MM.1S (cell line): ENCODE results near the gene NAPG.
"Not testable (repeated sequence)": the region's sequence is repeated elsewhere in the genome, so short reads cannot be mapped to it uniquely, and the experiment has no call there.

Experiments
- DNase-seq: peaks from one replicate; pipeline ENCODE4 v3.0.0-alpha.2; 2015
- H2AFZ ChIP-seq: fragments of 300-600 bp; sonication (generic); 2 replicates; pipeline ENCODE4 v1.6.0; 2016; ENCODE audit warnings: antibody characterized with exemption, low read length
- H3F3A ChIP-seq: fragments of 300-600 bp; sonication (generic); 2 replicates; pipeline ENCODE4 v1.6.1; 2016; ENCODE audit warnings: mild to moderate bottlenecking, antibody characterized with exemption, low read length, moderate library complexity, mixed read lengths; ENCODE audit not compliant: insufficient read depth
- H3K27ac ChIP-seq: fragments of 300-600 bp; sonication (generic); 2 replicates; pipeline ENCODE4 v1.5.1; 2016; ENCODE audit warnings: mild to moderate bottlenecking, low read length
- H3K27me3 ChIP-seq: fragments of 300-600 bp; sonication (generic); replicated peaks from 2 replicates; pipeline ENCODE4 v1.6.0; 2016; ENCODE audit warnings: low read length; ENCODE audit not compliant: insufficient read depth
- H3K36me3 ChIP-seq: fragments of 300-600 bp; sonication (generic); replicated peaks from 2 replicates; pipeline ENCODE4 v1.6.1; 2016; ENCODE audit warnings: mild to moderate bottlenecking, low read length, mixed read lengths; ENCODE audit not compliant: insufficient read depth
- H3K4me1 ChIP-seq: fragments of 300-600 bp; sonication (generic); 2 replicates; pipeline ENCODE4 v1.6.1; 2016; ENCODE audit warnings: low read length, mixed read lengths
- H3K4me2 ChIP-seq: fragments of 300-600 bp; sonication (generic); 2 replicates; pipeline ENCODE4 v1.6.0; 2016; ENCODE audit warnings: low read depth, low read length
- H3K4me3 ChIP-seq: fragments of 300-600 bp; sonication (generic); 2 replicates; pipeline ENCODE4 v1.5.1; 2016; ENCODE audit warnings: low read length, mixed read lengths
- H3K79me2 ChIP-seq: fragments of 300-600 bp; sonication (generic); 2 replicates; pipeline ENCODE4 v1.6.1; 2016; ENCODE audit warnings: mixed run types, low read length, mixed read lengths
- H3K9ac ChIP-seq: fragments of 300-600 bp; sonication (generic); 2 replicates; pipeline ENCODE4 v1.6.1; 2016; ENCODE audit warnings: low read length, mixed read lengths
- H3K9me2 ChIP-seq: fragments of 300-600 bp; sonication (generic); replicated peaks from 2 replicates; pipeline ENCODE4 v1.6.1; 2016; ENCODE audit warnings: mild to moderate bottlenecking, low read length, mixed read lengths; ENCODE audit not compliant: insufficient read depth
- H3K9me3 ChIP-seq: fragments of 300-600 bp; sonication (generic); replicated peaks from 2 replicates; pipeline ENCODE4 v1.6.1; 2016; ENCODE audit warnings: mild to moderate bottlenecking, low read length, mixed read lengths; ENCODE audit not compliant: insufficient read depth
- H4K20me1 ChIP-seq: fragments of 300-600 bp; sonication (generic); 2 replicates; pipeline ENCODE4 v1.6.1; 2016; ENCODE audit warnings: mild to moderate bottlenecking, low read length, moderate library complexity, mixed read lengths; ENCODE audit not compliant: insufficient read depth
- EZH2 ChIP-seq: fragments of 300-600 bp; sonication (generic); optimal IDR thresholded peaks from 2 replicates; pipeline ENCODE3; 2017; ENCODE audit warnings: low read depth, mild to moderate bottlenecking, antibody characterized with exemption, low read length, mixed read lengths
- EZH2phosphoT487 ChIP-seq: fragments of 300-600 bp; sonication (generic); IDR thresholded peaks from 2 replicates; pipeline ENCODE4 v1.6.1; 2018; ENCODE audit warnings: antibody characterized with exemption, low read length
- TF ChIP-seq, protein P1 (sequence below): fragments of 300-600 bp; sonication (generic); IDR thresholded peaks from 2 replicates; pipeline ENCODE4 v1.5.1; 2016; ENCODE audit warnings: antibody characterized with exemption, low read length, mixed read lengths

NAPG gene

DNA sequence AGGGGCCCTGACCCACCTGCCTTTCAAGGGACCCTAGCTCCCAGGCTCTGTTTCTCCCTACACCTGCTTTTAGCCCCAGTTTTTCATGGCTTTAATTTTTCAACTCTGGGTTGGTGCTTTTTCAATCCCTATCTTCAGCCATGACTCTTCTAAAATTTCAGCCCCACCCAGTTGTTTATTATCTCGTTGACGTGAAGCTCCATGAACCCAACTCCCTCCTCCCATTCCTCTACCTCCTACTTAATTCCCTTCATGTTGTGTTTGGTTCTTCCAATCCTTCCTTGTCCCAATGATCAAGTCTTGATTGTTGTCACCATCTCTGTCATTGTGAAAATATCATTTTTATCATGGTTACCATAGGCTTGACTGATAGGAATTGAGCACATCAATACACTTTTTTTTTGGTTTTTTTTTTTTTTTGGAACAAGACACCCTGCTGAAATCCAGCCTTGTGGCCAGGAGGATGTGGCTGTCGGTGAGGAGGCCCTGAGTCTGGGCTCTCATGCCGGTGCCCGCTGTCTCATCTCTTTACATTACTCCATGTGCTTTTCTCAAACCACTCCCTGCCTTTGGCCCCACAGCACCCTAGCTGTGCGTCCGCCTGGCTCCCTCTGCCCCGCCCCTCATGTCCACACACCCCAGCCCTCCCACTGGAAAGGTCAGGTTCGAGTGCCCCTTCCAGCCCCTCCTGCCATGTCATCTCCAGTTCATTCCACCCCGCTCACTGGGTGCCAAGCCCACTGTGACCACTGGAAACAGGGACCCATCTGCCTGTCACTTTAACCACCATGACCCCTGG lies 39.3 kb downstream of the NAPG start:
- no peak for DNase-seq
- H3K4me1 ChIP-seq, result no peaks in the 10 kb centered on the region
- no peaks in the 10 kb centered on the region for H3K36me3 ChIP-seq
- H3K27me3 ChIP-seq, result no peaks in the 10 kb centered on the region
- TF ChIP-seq EZH2phosphoT487, result no peak
- no peaks in the 10 kb centered on the region for H3F3A ChIP-seq
- H2AFZ ChIP-seq, result no peak overlapping the region
- no peaks in the 10 kb centered on the region for H3K79me2 ChIP-seq
- no peaks in the 10 kb centered on the region for H3K9me2 ChIP-seq
- H3K4me3 ChIP-seq, result no peak overlapping the region
- no peaks in the 10 kb centered on the region for H4K20me1 ChIP-seq
- H3K27ac ChIP-seq, result no peak overlapping the region
- H3K9ac ChIP-seq, result no peak overlapping the region
- no peaks in the 10 kb centered on the region for H3K9me3 ChIP-seq
- no peak overlapping the region for H3K4me2 ChIP-seq

- no peak overlapping the region for H3K4me2 ChIP-seq
- no peak overlapping the region for H3K9ac ChIP-seq
Measured at GRCh38 chr18:10565835-10566234, 40.0 kb downstream of the NAPG start.

GRCh38 chr18:10566390-10566789 lies 40.6 kb downstream of the NAPG start:
- no peak for TF ChIP-seq EZH2
- TF ChIP-seq, protein P1, sequence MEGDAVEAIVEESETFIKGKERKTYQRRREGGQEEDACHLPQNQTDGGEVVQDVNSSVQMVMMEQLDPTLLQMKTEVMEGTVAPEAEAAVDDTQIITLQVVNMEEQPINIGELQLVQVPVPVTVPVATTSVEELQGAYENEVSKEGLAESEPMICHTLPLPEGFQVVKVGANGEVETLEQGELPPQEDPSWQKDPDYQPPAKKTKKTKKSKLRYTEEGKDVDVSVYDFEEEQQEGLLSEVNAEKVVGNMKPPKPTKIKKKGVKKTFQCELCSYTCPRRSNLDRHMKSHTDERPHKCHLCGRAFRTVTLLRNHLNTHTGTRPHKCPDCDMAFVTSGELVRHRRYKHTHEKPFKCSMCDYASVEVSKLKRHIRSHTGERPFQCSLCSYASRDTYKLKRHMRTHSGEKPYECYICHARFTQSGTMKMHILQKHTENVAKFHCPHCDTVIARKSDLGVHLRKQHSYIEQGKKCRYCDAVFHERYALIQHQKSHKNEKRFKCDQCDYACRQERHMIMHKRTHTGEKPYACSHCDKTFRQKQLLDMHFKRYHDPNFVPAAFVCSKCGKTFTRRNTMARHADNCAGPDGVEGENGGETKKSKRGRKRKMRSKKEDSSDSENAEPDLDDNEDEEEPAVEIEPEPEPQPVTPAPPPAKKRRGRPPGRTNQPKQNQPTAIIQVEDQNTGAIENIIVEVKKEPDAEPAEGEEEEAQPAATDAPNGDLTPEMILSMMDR, result no peak
- TF ChIP-seq EZH2phosphoT487, result no peak

More at GRCh38 chr18:10565835-10566234, 40.0 kb downstream of the NAPG start:
- H3F3A ChIP-seq, result no peaks in the 10 kb centered on the region
- DNase-seq, result no peak
- H2AFZ ChIP-seq, result no peak overlapping the region
- H4K20me1 ChIP-seq, result no peaks in the 10 kb centered on the region
- H3K36me3 ChIP-seq, result no peaks in the 10 kb centered on the region
- no peaks in the 10 kb centered on the region for H3K27me3 ChIP-seq
- no peaks in the 10 kb centered on the region for H3K9me3 ChIP-seq
- no peaks in the 10 kb centered on the region for H3K79me2 ChIP-seq
- H3K27ac ChIP-seq, result no peak overlapping the region
- H3K4me3 ChIP-seq, result no peak overlapping the region
- TF ChIP-seq EZH2phosphoT487, result no peak
- TF ChIP-seq, protein P1, result no peak
- TF ChIP-seq EZH2, result no peak
- H3K9me2 ChIP-seq, result no peaks in the 10 kb centered on the region
- H3K4me1 ChIP-seq, result no peaks in the 10 kb centered on the region

DNA sequence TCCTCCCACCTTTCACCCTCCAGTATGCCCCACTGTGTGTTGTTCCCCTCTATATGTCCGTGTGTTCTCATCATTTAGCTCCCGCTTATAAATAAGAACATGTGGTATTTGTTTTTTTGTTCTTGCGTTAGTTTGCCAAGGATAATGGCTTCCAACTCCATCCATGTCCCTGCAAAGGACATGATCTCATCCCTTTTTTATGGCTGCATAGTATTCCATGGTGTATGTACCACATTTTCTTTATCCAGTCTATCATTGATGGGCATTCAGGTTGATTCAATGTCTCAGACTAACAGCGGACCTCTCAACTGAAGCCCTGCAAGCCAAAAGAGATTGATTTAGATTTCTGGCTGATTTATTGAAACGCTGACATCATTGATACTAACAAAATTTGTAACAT lies 44.1 kb downstream of the NAPG start:
- H3K4me2 ChIP-seq, H3K79me2 ChIP-seq, H3K27ac ChIP-seq, DNase-seq, H2AFZ ChIP-seq, H3K9me3 ChIP-seq, H3K9ac ChIP-seq, H3F3A ChIP-seq, H3K36me3 ChIP-seq, H4K20me1 ChIP-seq, H3K4me1 ChIP-seq, H3K4me3 ChIP-seq, H3K9me2 ChIP-seq, H3K27me3 ChIP-seq: not testable (repeated sequence)

More at GRCh38 chr18:10566390-10566789, 40.6 kb downstream of the NAPG start:
- H3K9me2 ChIP-seq, result no peaks in the 10 kb centered on the region
- H3K27me3 ChIP-seq, result no peaks in the 10 kb centered on the region
- no peaks in the 10 kb centered on the region for H3K9me3 ChIP-seq
- no peak overlapping the region for H2AFZ ChIP-seq
- H3K4me1 ChIP-seq, result no peaks in the 10 kb centered on the region
- no peak overlapping the region for H3K9ac ChIP-seq
- no peaks in the 10 kb centered on the region for H3K79me2 ChIP-seq
- H3K4me3 ChIP-seq, result no peak overlapping the region
- H3F3A ChIP-seq, result no peaks in the 10 kb centered on the region
- H3K27ac ChIP-seq, result no peak overlapping the region
- H3K4me2 ChIP-seq, result no peak overlapping the region
- H4K20me1 ChIP-seq, result no peaks in the 10 kb centered on the region
- H3K36me3 ChIP-seq, result no peaks in the 10 kb centered on the region
- DNase-seq, result no peak
